GM21528 (cell line): ENCODE measurements around the gene VPS37C.

Experiments used
- ATAC-seq: cut with Tn5 transposase; IDR thresholded peaks from one replicate; pipeline ENCODE4 v1.9.1; 2021; ENCODE audit warnings: mild to moderate bottlenecking, moderate library complexity; ENCODE audit not compliant: unreplicated experiment, low FRiP score

Gene VPS37C

DNA sequence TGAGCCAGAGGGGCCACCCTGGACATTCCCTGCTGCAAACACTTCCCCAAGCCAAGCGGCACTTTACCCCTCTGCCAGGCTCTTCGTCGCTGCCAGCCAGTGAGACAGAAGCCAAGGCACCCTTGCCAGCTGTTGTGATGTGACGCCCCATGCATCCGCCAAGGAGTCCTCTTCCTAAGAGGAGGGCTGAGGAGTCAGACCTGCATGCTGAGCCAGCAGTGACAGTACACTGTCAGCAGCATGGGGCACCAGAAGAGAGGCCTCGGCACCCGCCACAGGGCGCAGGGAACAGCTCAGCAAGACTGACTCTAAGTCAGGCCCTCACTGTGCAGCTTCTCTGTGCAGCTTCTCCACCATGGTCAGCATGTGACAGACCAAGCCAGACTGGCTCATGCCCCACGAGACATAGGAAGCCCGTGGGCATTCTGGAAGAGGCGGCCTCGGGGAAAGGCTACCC, 26.4 kb downstream of the VPS37C start:
- ATAC-seq, result no peak

DNA sequence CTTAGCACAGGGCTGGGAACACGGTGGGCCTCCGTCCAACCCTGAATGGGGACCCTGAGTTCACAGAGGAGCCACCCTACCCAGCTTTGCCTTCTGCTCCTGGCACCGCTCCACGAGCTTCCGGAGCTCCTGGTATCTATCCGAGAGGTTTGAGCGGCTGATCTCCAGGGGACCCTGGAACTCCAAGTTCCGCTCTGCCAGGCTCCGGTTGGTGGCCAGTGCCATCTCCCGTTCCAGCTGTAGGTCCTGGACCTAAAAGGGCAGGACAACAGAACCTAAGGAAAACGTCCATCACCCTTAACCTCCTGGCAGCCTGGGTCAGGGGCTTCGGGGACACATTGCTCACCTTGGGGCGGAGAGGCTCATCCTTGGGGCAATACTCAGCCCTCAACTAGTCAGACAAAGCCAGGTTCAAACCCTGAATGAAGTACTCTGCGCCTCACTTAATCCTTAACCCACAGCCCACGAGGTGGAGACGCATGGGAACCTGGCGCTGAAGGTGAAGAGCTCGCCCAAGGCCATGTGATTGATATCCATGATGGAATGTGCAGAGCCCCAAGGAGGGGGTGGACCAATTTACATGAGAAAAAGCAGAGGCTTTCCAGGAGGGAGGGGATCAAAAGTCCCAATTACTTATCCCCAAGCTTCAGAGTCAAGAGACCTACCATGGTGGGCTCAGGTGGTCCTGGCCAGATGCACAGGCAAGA, 27.1 kb downstream of the VPS37C start:
- ATAC-seq, result no peak

DNA sequence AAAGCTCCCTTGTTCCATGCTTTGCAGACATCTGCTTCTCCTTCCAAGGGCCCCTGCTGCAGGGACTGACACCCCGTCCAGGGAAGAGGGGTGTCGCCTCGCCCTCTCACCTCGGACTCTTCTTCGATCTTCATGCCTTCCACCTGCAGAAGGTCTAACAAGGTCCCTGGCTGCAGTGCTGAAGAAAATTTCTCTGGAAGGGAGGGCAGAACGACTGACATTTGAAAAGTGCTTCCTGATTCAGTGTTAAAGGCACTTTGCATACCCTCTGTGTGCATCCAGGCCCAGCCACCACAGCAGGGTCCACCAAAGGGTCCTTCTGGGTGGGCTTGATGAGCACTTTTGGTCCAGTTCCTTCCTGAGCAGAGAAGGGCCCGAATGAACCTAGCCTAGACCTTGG, 28.1 kb downstream of the VPS37C start:
- ATAC-seq, result no peak

DNA sequence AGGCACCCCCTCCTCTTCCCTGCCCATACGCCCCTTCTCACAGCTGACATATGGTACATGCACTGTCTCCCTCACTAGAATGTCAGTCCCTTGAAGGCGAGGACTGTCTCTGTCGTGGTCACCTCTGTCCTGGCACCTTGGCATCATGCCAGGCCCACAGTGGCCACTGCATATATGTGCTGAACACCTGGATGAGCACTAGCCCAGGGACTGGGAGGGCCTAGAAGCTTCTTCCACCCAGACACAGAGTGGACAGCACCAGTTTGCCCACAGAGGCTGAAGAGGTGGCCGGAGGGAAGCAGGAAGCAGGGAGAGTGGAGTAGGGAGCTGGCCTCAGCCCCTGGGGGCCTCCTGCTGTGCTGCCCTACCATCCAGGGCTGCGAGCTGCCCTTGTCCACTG, 28.6 kb downstream of the VPS37C start:
- no peak for ATAC-seq

DNA sequence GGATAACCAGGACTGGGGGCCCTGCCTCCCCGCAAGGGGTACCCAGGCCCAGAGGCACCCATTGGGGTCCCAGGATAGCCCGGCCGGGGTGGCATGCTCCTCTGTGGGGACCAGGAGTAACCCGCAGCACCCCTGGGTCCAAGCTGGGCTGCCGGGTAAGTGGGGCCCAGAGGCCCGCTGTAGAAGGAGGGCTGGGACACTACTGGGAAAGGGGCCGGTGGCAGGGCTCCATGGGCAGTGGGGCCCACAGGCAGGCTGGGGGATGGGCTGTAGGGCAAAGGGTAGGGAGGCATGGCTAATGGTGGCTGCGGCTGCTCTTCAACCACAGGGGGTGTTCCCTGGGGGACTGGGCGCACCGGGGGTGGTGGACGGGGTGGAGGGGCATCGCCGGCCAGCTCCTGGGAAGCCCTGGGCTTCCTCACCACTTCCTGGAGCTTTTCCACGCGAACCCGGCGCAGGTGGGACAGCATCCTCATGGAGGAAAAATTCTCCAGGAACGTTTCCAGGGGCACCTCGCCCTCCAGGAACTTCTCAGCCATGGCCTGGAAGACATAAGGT, 29.1 kb downstream of the VPS37C start:
- no peak for ATAC-seq

DNA sequence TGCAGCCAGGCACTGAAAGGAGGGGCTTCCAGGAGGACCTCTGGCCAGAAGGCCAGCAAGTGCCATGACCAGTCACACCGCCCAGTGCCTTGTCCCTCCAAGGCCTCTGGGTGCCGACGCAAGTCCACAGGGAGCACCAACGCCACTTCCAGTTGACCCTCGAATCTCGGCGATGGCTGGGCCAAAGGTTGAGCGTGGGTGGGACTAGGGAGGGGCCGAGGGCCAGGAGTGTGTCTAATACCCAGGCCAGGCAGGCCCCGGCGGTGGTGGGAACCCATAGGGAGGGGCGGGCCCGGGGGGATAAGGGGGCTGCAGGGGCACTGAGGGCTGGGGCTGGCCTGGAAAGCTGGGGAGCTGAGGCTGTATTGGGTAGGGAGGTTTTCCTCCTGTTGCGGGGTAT, 29.6 kb downstream of the VPS37C start:
- ATAC-seq, result no peak

DNA sequence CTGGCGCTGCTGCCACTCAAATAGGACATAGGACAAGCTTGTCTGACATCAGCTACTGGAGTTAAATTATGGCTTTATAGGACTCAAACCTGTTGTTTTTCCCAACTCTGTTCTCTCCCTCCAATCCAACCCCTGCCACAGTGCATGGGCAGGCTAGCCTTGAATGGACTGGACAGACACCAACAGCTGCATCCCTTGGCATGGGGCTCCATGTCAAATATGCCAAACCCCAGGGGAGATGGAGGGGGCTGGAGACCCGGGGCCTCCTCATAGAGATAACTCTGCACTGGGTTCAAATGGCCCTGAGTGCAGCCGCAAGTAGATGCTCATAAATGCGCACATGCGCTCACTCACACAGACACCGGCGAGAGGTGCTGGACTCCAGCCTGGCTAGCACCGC, 30.0 kb downstream of the VPS37C start:
- ATAC-seq, result no peak

DNA sequence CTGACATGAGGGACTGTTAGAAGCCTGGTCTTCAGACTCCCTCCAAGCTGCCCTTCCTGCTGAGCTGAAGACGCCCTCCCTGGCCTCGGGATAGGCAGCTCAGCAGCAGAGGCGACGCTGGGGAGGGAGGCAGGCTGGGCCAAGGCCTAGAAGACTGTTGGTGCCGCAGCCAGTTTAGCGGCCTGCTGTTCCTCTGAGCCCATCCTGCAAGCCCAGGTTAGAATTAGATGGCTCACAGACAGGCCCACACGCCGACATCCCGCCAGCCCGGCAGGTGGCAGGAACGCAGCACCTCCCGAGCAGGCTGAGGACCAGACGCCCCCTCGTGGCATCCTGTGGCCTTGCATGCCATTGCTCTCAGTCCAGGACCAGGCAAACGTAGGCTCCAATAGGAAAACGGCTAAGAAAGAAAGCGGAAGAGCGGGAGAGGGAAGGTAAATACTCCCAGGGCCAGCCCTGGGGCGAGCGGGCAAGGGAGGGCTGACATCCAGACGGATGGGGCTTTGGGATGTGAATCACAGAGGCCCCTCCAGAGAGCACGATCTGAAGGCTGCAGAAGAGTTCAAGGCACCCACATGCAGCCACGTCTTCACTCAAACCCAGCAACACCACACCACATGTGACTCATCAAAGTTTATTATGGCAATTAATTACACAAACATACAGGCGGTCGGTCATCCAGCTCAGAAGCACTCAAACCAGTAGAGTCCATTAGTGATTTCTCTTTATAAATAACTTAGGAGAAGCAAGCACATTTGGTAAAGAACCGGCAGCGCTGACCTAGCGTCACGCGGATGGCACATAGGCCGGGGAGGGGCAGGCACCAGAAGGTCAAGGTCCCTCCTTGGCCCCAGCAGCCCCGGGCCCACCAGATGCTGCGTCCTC, 31.3 kb downstream of the VPS37C start:
- peak; percentile 66 for ATAC-seq

DNA sequence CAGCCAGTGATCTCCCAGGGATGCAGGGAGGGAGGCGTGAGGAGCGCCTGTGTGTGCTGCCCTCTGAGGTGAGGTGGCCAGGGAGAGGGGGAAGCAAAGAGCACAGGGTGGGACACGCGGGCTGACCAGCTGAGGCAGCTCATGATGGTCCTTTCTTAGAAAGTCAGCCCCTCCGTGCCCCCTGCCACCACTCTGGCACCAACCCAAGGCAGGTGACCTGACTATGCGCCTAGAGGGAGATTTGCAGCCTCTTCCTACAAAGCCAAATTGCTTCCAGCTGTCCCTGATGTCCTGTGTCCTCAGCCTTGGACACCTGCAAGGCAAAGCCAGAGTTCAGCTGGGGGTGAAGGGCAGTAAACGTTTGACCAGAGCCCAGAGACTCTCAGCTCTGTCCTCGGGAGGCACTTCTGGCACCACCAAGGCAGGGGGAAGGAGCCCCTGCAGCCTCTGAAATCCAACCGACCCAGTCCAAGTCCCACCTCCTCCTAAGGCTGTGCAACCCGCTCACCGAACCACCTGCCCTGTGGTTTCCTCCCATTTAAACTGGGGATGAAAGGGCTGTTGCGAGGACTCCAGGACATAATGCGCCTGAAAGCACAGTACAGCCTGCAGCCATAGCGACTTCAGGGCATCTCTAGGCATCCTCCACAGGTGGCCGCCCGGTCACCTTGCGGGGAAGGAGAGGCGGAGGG, 32.1 kb downstream of the VPS37C start:
- no peak for ATAC-seq

DNA sequence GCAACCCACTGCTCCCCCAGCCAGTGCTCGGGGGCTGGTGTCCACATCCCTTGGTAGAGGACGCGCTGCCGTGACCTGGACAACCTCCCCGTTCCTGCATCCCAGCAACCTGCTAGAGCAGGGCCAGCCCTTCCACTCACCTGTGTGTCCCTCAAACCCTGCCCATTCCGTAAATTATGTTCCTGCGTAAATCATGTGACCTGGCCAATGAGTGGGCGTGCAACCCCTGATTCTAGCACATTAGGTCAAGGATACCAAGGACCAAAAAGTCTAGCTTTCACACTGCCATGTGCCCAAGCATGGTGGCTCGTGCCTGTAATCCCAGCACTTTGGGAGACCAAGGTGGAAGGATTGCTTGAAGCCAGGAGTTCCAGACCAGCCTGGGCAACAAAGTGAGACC, 33.2 kb downstream of the VPS37C start:
- no peak for ATAC-seq

DNA sequence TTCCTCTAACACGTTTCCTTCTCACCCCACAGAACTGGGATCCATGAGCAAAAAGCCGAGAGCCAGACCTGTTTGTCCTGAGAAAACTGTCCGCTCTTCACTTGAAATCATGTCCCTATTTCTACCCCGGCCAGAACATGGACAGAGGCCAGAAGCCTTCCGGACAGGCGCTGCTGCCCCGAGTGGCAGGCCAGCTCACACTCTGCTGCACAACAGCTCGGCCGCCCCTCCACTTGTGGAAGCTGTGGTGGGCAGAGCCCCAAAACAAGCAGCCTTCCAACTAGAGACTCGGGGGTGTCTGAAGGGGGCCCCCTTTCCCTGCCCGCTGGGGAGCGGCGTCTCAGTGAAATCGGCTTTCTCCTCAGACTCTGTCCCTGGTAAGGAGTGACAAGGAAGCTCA, 35.0 kb downstream of the VPS37C start:
- ATAC-seq, result no peak

DNA sequence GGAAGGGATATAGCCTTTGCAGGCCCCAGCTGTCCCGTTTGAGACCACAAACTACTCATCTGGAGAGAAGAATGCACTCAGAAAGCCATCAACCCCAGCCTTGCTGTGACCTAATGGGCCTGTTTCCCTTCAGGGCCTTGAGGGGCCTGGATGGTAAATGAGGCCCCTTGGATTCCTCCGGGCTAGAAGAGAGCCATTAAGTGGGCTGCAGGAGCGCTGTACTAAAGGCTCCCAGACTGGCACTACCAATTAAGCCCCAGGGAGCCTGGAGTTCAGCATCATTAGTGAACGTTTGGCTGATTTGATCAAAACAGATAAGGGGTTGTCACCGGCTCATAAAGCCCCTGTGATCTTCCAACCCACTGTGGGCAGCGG, 35.9 kb downstream of the VPS37C start:
- no peak for ATAC-seq

DNA sequence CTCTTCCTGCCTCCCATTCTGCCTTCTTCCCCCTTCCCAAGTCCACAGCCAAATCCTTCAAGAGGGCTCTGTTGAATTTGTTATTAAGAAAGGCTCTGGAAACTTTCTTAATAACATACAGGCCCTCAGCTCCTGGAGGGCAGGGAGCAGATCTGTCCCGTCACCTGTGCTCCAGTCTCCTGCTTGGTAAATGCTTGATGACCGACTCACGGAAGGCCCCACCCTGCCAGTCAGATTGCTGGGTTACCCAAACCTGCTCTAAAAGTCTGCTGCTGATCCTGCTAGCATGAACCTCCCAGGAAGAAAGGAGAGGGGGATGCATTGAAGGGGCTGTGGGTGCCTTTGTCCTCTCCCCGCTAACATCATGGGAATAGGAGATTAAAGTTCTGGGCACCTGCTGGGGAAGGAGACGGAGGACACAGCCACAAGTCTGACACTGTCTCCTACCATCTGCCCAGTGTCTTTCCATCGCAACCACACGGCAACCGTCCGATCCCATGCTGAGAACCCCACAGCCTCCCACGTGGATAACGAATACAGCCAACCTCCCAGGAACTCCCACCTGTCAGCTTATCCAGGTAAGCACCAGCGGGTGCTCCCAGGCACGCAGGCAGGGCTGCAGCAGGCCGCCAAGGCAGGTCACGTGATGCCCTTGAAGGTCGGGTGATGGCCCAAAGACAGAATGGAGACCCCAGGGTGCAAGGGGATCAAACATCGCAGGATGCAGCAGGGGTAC, 36.5 kb downstream of the VPS37C start:
- ATAC-seq, result no peak

DNA sequence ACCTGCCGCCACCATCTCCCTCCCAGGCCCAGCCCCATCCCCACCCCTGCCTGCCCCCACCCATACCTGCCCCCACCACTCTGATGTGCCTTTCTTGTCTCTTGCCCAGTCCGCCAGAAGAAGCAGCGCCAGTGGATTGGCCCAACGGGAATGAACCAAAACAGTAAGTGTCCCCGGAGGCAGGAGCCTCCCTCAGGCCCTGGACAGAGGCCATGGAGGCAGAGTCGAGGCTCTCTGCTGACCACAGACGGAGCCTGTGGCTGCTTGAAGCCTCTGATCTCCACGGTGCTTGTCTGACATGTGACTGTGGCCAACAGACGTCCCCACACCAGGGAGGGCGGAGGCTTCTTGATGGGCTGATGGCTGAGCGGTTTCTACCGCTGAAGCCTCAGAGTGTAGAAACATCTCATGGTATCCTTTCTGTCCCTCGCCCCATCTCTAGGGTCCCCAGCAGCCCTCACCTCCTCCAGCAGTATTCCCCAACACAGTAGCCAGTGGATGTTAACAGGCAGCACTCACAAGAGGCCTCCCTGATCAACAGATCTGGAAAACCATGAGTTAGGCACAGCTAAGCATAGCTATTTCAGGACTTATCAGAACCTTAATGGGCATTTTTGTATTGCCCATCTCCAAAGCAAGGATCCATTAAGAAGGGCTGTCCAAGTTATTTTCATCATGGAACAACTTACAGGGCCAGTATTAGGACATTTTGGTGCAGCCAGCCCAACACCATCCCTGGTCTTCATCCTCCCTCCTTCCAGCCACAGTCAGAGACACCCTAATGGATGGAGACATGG, 37.3 kb downstream of the VPS37C start:
- ATAC-seq, result no peak

DNA sequence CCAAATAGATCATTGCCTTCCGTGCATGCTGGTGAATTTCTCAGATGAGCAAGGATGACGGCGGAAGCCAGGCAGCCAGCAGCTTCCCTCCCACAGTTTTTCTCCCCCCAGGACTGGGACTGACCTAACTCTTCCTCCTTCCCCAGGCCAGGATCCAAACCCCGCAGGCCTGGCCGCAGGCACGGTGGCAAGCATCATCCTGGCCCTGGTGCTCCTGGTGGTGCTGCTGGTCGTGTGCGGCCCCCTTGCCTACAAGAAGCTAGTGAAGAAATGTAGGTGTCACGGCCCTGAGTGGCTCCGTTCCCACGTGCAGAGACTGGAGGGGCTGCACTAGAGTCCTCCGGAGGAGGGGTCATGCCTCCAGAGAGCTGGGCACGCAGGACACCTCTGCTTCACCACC, 38.5 kb downstream of the VPS37C start:
- ATAC-seq, result no peak

DNA sequence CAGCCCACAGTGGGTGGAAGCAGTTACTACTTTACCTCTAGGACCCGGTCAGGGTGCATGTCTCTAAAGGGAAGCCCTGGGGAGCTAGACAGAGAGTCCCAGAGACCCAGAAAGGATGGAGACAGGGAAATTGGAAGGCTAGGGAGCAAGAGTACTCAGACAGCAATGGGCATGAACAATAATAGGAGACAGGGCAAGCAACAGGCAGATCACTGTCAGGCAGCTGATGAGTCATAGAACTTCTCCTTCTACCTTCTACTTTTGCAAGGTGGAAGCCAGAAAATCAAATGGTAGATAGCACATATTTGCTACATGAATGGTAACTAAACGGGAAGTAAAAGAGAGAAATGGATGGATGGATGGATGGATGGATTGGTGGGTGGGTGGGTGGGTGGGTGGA, 39.3 kb downstream of the VPS37C start:
- no peak for ATAC-seq

DNA sequence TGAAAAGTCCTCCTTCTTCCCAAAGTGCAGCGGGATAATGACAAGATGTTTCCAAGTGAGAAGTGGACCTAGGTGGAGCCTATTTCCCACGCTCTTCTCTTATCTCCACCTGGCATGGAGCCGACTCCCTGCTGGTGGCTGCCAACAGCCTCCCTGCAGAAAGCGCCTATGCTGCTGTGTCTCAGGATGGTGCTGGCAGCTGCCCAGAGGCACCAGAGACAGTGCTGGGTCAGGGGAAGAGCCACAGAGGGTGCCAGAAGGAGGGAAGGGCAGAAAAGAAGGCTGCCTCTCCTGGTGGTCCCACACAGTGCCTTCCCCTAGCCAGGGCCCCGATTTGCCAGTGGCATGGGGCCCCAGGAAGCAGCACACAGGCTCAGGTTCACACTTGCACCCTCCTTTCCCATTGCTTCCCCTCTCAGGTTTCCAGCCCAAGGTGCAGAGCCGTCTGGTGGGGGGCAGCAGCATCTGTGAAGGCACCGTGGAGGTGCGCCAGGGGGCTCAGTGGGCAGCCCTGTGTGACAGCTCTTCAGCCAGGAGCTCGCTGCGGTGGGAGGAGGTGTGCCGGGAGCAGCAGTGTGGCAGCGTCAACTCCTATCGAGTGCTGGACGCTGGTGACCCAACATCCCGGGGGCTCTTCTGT, 39.9 kb downstream of the VPS37C start:
- no peak for ATAC-seq

DNA sequence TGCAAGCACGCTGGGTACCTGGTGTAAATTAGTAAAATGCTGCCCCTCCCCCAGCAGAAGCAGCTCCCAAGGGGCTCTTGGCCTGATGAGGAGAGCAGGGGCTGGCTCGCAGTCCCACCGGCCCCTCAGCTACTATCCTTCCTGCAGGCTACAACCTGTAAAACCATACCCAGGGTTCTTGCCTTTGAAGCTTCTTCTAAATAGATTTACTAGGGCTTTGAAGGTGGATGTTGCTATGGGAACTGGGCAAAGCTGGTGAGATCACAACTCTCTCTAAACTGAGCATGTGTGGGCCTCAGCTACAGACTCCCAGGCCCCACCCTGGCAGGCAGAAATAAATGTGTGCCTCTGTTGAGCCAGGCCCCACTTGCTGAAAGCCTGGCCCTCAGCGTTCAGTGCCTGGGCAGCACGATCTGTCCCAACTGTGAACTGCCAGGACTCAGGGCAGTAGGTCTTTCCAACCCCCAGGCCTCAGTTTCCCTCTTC, 40.5 kb downstream of the VPS37C start:
- no peak for ATAC-seq

DNA sequence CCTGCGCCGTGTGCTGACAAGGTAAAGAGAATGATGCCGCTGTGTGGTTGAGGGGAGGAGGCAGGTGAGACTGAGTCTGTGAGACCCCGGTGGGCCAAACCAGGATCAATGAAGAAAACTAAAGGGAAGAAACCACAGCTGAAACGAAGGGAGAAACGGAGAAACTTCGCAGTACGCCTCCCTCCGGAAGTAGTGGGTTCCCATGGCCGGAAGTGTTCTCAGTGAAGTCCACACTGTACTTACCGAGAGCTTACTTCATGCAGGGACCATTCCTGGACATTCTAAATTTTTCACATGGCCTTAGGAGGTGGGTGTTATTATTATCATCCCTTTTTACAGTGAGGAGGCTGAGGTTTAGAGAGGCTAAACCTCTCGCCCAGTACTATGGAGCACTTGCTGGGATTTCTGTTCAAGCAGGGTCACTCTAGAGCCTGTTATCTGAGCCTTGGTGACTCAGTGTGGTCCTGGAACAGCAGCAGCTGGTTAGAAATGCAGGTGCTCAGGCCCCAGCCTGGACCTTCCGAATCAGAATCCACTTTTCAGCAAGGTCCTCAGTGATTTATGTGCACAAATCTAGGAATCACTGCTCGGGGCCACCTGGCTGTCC, 41.0 kb downstream of the VPS37C start:
- no peak for ATAC-seq
